Spleen (tissue), 7 donors: ENCODE measurements around the gene SSBP4.

ENCODE experiments used
- POLR2A ChIP-seq, 3 donors: fragments of 450-650 bp; IDR thresholded peaks; one replicate each; pipeline ENCODE4 v1.5.1; 2017; ENCODE audit warnings: antibody characterized with exemption in 3 of 3, mild to moderate bottlenecking in 1 of 3
- POLR2AphosphoS5 ChIP-seq, 3 donors: sonication (generic); formaldehyde crosslinking; IDR thresholded peaks; one replicate each; pipeline ENCODE4 v1.5.1; 2017; ENCODE audit warnings: antibody characterized with exemption in 3 of 3
- TF ChIP-seq, protein P1 (sequence below), 11 experiments: fragments of 200-600 bp in 7 of 11; fragments of 450-650 bp in 4 of 11; sonication (generic) in 4 of 11; IDR thresholded peaks in 8 of 11; conservative IDR thresholded peaks in 3 of 11; 1 replicate in 7 of 11; 2 replicates in 4 of 11; pipeline versions ENCODE4 v1.4.0 to v1.8.0; 2016 to 2021; ENCODE audit warnings: antibody characterized with exemption in 11 of 11, inconsistent platforms in 4 of 11, mild to moderate bottlenecking in 1 of 11
- donor health status: DM: no; HTN: no; CAD: no; lungs with moderate emphysema.
- donor health status: DM: no; HTN: no; CAD: no.
- donor health status: DM: no; HTN: no; CAD: no.

DNA sequence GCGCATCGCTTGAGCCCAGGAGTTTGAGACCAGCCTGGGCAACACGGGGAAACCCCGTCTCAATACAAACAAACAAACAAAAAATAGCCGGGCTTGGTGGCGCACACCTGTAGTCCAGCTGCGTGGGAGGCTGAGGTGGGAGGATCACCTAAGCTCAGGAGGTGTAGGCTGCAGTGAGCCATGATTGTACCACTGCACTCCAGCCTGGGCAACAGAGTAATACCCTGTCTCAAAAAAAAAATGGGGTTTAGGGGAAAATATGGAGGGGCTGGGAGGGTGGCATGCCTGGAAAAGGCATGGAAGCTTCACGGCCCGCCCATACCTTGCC lies 20.7 kb downstream of the SSBP4 start:
- TF ChIP-seq, protein P1, sequence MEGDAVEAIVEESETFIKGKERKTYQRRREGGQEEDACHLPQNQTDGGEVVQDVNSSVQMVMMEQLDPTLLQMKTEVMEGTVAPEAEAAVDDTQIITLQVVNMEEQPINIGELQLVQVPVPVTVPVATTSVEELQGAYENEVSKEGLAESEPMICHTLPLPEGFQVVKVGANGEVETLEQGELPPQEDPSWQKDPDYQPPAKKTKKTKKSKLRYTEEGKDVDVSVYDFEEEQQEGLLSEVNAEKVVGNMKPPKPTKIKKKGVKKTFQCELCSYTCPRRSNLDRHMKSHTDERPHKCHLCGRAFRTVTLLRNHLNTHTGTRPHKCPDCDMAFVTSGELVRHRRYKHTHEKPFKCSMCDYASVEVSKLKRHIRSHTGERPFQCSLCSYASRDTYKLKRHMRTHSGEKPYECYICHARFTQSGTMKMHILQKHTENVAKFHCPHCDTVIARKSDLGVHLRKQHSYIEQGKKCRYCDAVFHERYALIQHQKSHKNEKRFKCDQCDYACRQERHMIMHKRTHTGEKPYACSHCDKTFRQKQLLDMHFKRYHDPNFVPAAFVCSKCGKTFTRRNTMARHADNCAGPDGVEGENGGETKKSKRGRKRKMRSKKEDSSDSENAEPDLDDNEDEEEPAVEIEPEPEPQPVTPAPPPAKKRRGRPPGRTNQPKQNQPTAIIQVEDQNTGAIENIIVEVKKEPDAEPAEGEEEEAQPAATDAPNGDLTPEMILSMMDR (IDR thresholded peaks at IDR 0.05 in 8 of 11, conservative IDR thresholded peaks at IDR 0.05 in 3 of 11), result no peak
- TF ChIP-seq POLR2AphosphoS5 (IDR thresholded peaks at IDR 0.05) (no peak), POLR2A (IDR thresholded peaks at IDR 0.05) (no peak)
